Upper lobe of left lung (tissue), 6 donors: ENCODE measurements around the gene C9orf72. TPM values are rescaled to one million over a fixed set of nuclear protein-coding genes. Genes with fewer than 3 reads are reported as not detected.

Experiments used
- ATAC-seq, 2 donors: fragments of 200-7000 bp; cut with Tn5 transposase; one replicate each; pipeline ENCODE4 v1.9.1; 2022; ENCODE audit warnings: mild to moderate bottlenecking in 2 of 2, moderate library complexity in 2 of 2; ENCODE audit not compliant: low FRiP score in 2 of 2
- DNase-seq, 2 donors: peaks; one replicate each; pipeline ENCODE4 v3.0.0-alpha.2; 2019 to 2020
- H3K27ac ChIP-seq, 4 donors: fragments of 200-600 bp; sonication (generic); one replicate each; pipeline ENCODE4 v1.5.1; 2016 to 2019
- H3K27me3 ChIP-seq, 4 donors: fragments of 200-600 bp; sonication (generic); one replicate each; pipeline ENCODE4 v1.5.1; 2017 to 2019
- H3K36me3 ChIP-seq, 4 donors: fragments of 200-600 bp; sonication (generic); one replicate each; pipeline ENCODE4 v1.5.1; 2016 to 2019
- H3K4me1 ChIP-seq, 4 donors: fragments of 200-600 bp; sonication (generic); one replicate each; pipeline ENCODE4 v1.5.1; 2018 to 2019
- H3K4me3 ChIP-seq, 4 donors: fragments of 200-600 bp; sonication (generic); one replicate each; pipeline ENCODE4 v1.5.1; 2017 to 2019; ENCODE audit warnings: mild to moderate bottlenecking in 2 of 4, moderate library complexity in 1 of 4
- H3K9me3 ChIP-seq, 4 donors: fragments of 200-600 bp; sonication (generic); one replicate each; pipeline ENCODE4 v1.5.1; 2018 to 2019
- EP300 ChIP-seq, 4 donors: sonication (generic); formaldehyde crosslinking; IDR thresholded peaks; one replicate each; pipeline ENCODE4 v1.5.1; 2017; ENCODE audit warnings: antibody characterized with exemption in 4 of 4, control low read depth in 2 of 4
- POLR2A ChIP-seq, 4 donors: fragments of 450-650 bp; IDR thresholded peaks; one replicate each; pipeline ENCODE4 v1.5.1; 2016 to 2017; ENCODE audit warnings: antibody characterized with exemption in 4 of 4, mild to moderate bottlenecking in 2 of 4
- POLR2AphosphoS5 ChIP-seq, 2 donors: sonication (generic); formaldehyde crosslinking; IDR thresholded peaks; one replicate each; pipeline ENCODE4 v1.5.1; 2017; ENCODE audit warnings: antibody characterized with exemption in 2 of 2
- WGBS, 2 donors: methylation state at CpG; one replicate each; pipeline ENCODE4 v1.1.5; 2017 to 2018; 5-methylcytosine and 5-hydroxymethylcytosine counted together
- total RNA-seq, 6 donors: library from RNA; depleted of rRNA in 4 of 6; stranded (reverse); fragments of >200 nt in 4 of 6; gene quantifications; one replicate each; pipeline versions ENCODE4 v1.1.0 to v1.2.1, GENCODE V29; 2016 to 2021
- TF ChIP-seq, protein P1 (sequence below), 6 experiments: fragments of 450-650 bp in 4 of 6; fragments of 200-600 bp in 2 of 6; sonication (generic) in 2 of 6; IDR thresholded peaks; one replicate each; pipeline ENCODE4 v1.5.1; 2016 to 2019; ENCODE audit warnings: antibody characterized with exemption in 6 of 6
- donor health status: DM: no; HTN: no; CAD: no; lungs with moderate emphysema.
- donor health status: DM: no; HTN: yes; CAD: no; lungs with severe emphysema.

Gene C9orf72
- total RNA-seq, 6 donors from 2014 or later: 16.9 to 57.8 (median 24.9) TPM

DNA sequence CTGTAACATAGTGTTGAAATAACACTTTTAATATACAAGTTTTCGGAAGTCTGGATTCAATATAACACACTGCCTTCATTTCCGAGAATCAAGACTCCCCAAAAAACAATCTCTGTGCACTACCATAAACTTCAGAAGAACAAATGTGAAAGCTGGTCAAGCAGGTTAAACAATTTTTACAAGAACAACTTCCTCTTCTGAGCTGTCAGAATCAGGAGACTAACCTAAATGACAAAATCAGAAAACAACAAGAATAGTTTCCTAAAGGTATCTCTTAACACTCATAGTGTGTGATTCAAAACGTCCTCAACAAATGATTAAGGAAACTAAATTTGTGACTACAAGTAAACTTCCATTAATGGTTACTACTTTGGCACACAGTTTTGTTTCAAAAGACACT is 11.6 kb downstream of the C9orf72 start:
- Histone ChIP-seq H3K9me3 (no peaks in the 10 kb centered on the region), H3K27me3 (no peaks in the 10 kb centered on the region), H3K4me1 (peaks cover 0 to 5% (median 0%) of the 10 kb centered on the region in 4 donors), H3K36me3 (peaks cover 4 to 56% (median 13%) of the 10 kb centered on the region in 4 donors), H3K4me3 (no peak overlapping the region), H3K27ac (no peak overlapping the region)
- ATAC-seq (no peak), DNase-seq (no peak)
- 64 to 67% methylated on average over 3 of the region's 3 CpGs for WGBS, 2 donors
- TF ChIP-seq POLR2AphosphoS5 (IDR thresholded peaks at IDR 0.05): no peak
- no peak for TF ChIP-seq EP300 (IDR thresholded peaks at IDR 0.05)
- no peak for TF ChIP-seq POLR2A (IDR thresholded peaks at IDR 0.05)
- TF ChIP-seq, protein P1, sequence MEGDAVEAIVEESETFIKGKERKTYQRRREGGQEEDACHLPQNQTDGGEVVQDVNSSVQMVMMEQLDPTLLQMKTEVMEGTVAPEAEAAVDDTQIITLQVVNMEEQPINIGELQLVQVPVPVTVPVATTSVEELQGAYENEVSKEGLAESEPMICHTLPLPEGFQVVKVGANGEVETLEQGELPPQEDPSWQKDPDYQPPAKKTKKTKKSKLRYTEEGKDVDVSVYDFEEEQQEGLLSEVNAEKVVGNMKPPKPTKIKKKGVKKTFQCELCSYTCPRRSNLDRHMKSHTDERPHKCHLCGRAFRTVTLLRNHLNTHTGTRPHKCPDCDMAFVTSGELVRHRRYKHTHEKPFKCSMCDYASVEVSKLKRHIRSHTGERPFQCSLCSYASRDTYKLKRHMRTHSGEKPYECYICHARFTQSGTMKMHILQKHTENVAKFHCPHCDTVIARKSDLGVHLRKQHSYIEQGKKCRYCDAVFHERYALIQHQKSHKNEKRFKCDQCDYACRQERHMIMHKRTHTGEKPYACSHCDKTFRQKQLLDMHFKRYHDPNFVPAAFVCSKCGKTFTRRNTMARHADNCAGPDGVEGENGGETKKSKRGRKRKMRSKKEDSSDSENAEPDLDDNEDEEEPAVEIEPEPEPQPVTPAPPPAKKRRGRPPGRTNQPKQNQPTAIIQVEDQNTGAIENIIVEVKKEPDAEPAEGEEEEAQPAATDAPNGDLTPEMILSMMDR (IDR thresholded peaks at IDR 0.05): no peak

- DNase-seq (no peak), ATAC-seq (no peak)
- peaks cover 4 to 59% (median 19%) of the 10 kb centered on the region in 4 donors for H3K36me3 ChIP-seq
- no peaks in the 10 kb centered on the region for H3K27me3 ChIP-seq
- TF ChIP-seq EP300 (IDR thresholded peaks at IDR 0.05) (no peak), POLR2AphosphoS5 (IDR thresholded peaks at IDR 0.05) (no peak), POLR2A (IDR thresholded peaks at IDR 0.05) (no peak)
- TF ChIP-seq, protein P1 (IDR thresholded peaks at IDR 0.05): no peak
- H3K27ac ChIP-seq: no peak overlapping the region
- H3K4me3 ChIP-seq: no peak overlapping the region
- H3K4me1 ChIP-seq: peaks cover 0 to 5% (median 0%) of the 10 kb centered on the region in 4 donors
- no peaks in the 10 kb centered on the region for H3K9me3 ChIP-seq
Observed at GRCh38 chr9:27560457-27560856, 12.8 kb downstream of the C9orf72 start.

- TF ChIP-seq POLR2AphosphoS5 (IDR thresholded peaks at IDR 0.05) (no peak), POLR2A (IDR thresholded peaks at IDR 0.05) (no peak), EP300 (IDR thresholded peaks at IDR 0.05) (no peak)
- TF ChIP-seq, protein P1 (IDR thresholded peaks at IDR 0.05): no peak
- H3K9me3 ChIP-seq: no peaks in the 10 kb centered on the region
- H3K27ac ChIP-seq: no peak overlapping the region
- peaks cover 14 to 76% (median 26%) of the 10 kb centered on the region in 4 donors for H3K36me3 ChIP-seq
- DNase-seq (no peak), ATAC-seq (no peak)
- peaks cover 0 to 5% (median 0%) of the 10 kb centered on the region in 4 donors for H3K4me1 ChIP-seq
- no peak overlapping the region for H3K4me3 ChIP-seq
- H3K27me3 ChIP-seq: no peaks in the 10 kb centered on the region
Observed at GRCh38 chr9:27558307-27558706, 15.0 kb downstream of the C9orf72 start.

- 93 to 97% methylated on average over 8 of the region's 8 CpGs for WGBS, 2 donors
- ATAC-seq: no peak
- H3K4me3 ChIP-seq: no peak overlapping the region
- H3K27me3 ChIP-seq: no peaks in the 10 kb centered on the region
- H3K36me3 ChIP-seq: peaks cover 14 to 91% (median 26%) of the 10 kb centered on the region in 4 donors
- DNase-seq: no peak
- H3K27ac ChIP-seq: no peak overlapping the region
- no peaks in the 10 kb centered on the region for H3K9me3 ChIP-seq
- TF ChIP-seq, protein P1 (IDR thresholded peaks at IDR 0.05): no peak
- no peak for TF ChIP-seq EP300 (IDR thresholded peaks at IDR 0.05)
- TF ChIP-seq POLR2AphosphoS5 (IDR thresholded peaks at IDR 0.05): no peak
- no peak for TF ChIP-seq POLR2A (IDR thresholded peaks at IDR 0.05)
- H3K4me1 ChIP-seq: no peaks in the 10 kb centered on the region
Observed at GRCh38 chr9:27556470-27556869, 16.8 kb downstream of the C9orf72 start.

GRCh38 chr9:27554712-27555111 is 18.6 kb downstream of the C9orf72 start:
- TF ChIP-seq, protein P1 (IDR thresholded peaks at IDR 0.05): no peak
- no peak for TF ChIP-seq EP300 (IDR thresholded peaks at IDR 0.05)
- no peak for TF ChIP-seq POLR2AphosphoS5 (IDR thresholded peaks at IDR 0.05)
- TF ChIP-seq POLR2A (IDR thresholded peaks at IDR 0.05): no peak
- DNase-seq: no peak
- WGBS, 2 donors: 85 to 100% methylated on average over 1 of the region's 1 CpG
- H3K36me3 ChIP-seq: peaks cover 12 to 80% (median 26%) of the 10 kb centered on the region in 4 donors
- no peaks in the 10 kb centered on the region for H3K4me1 ChIP-seq
- H3K27me3 ChIP-seq: no peaks in the 10 kb centered on the region
- no peak overlapping the region for H3K27ac ChIP-seq
- H3K9me3 ChIP-seq: no peaks in the 10 kb centered on the region
- H3K4me3 ChIP-seq: no peak overlapping the region
- no peak for ATAC-seq
